ENCODE data around the gene FOXJ3.

Gene FOXJ3

GRCh38 chr1:42179900-42180329, 155.1 kb downstream of the FOXJ3 start:
- Histone ChIP-seq H3K36me3 (ENCODE audit: control insufficient read depth in 2 of 2, insufficient read depth in 1 of 2, low read length in 2 of 2) (peaks cover 0 to 18% of the 10 kb centered on the region in 2 experiments; a peak in 1 of 3 replicates), H3K4me1 (ENCODE audit: control insufficient read depth, insufficient read depth, low read length) (peaks cover 18% of the 10 kb centered on the region), H3K4me3 (ENCODE audit: low read depth, low read length) (no peak overlapping the region), H3K9me3 (ENCODE audit: control insufficient read depth, insufficient read depth, low read depth, low read length) (no peaks in the 10 kb centered on the region), H3K27ac (ENCODE audit: extremely low read depth, low read depth, low read length) (no peak overlapping the region)
- ChIA-PET POLR2A (no interaction called here), CTCF (no interaction called here)
- TF ChIP-seq PBX3 (CRISPR knock-in tag; IDR thresholded peaks at IDR 0.05), result no peak
- TF ChIP-seq ZSCAN18 (tag by site-specific recombination; IDR thresholded peaks at IDR 0.05), result no peak
- peak; percentile 23; the same call in 1 of the 2 replicates for TF ChIP-seq WT1 (tag by site-specific recombination; IDR thresholded peaks at IDR 0.05)
- TF ChIP-seq, protein P1, sequence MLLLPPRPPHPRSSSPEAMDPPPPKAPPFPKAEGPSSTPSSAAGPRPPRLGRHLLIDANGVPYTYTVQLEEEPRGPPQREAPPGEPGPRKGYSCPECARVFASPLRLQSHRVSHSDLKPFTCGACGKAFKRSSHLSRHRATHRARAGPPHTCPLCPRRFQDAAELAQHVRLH (tag by site-specific recombination; IDR thresholded peaks at IDR 0.05), result peak; percentile 90
- TF ChIP-seq FEZF1 (tag by site-specific recombination; IDR thresholded peaks at IDR 0.05), result peak; percentile 98
- 0 out of 2 replicates have a peak, but pooled peaks have one; percentile 47 for TF ChIP-seq ZNF561 (tag by site-specific recombination; IDR thresholded peaks at IDR 0.05; ENCODE audit: borderline replicate concordance)
- TF ChIP-seq ZNF768 (tag by site-specific recombination; IDR thresholded peaks at IDR 0.05), result no peak
- no peak; the same call in 1 of the 2 replicates for TF ChIP-seq ZNF169 (tag by site-specific recombination; IDR thresholded peaks at IDR 0.05)
- no peak for TF ChIP-seq ZNF292 (tag by site-specific recombination; IDR thresholded peaks at IDR 0.05; ENCODE audit: borderline replicate concordance, low read depth)
- TF ChIP-seq, protein P2, sequence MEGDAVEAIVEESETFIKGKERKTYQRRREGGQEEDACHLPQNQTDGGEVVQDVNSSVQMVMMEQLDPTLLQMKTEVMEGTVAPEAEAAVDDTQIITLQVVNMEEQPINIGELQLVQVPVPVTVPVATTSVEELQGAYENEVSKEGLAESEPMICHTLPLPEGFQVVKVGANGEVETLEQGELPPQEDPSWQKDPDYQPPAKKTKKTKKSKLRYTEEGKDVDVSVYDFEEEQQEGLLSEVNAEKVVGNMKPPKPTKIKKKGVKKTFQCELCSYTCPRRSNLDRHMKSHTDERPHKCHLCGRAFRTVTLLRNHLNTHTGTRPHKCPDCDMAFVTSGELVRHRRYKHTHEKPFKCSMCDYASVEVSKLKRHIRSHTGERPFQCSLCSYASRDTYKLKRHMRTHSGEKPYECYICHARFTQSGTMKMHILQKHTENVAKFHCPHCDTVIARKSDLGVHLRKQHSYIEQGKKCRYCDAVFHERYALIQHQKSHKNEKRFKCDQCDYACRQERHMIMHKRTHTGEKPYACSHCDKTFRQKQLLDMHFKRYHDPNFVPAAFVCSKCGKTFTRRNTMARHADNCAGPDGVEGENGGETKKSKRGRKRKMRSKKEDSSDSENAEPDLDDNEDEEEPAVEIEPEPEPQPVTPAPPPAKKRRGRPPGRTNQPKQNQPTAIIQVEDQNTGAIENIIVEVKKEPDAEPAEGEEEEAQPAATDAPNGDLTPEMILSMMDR (tag by site-specific recombination; IDR thresholded peaks at IDR 0.05), result no peak
- TF ChIP-seq ZBTB48 (tag by site-specific recombination; IDR thresholded peaks at IDR 0.05), result 0 out of 2 replicates have a peak, but pooled peaks have one; percentile 24
- peak; percentile 29; the same call in 1 of the 2 replicates for TF ChIP-seq ZNF184 (tag by site-specific recombination; IDR thresholded peaks at IDR 0.05)
- peak; percentile 92 for TF ChIP-seq OSR2 (tag by site-specific recombination; IDR thresholded peaks at IDR 0.05)
- TF ChIP-seq ZBTB6 (tag by site-specific recombination; IDR thresholded peaks at IDR 0.05), result no peak
- TF ChIP-seq ZNF121 (tag by site-specific recombination; IDR thresholded peaks at IDR 0.05), result no peak; the same call in 1 of the 2 replicates
- TF ChIP-seq ZNF701 (tag by site-specific recombination; IDR thresholded peaks at IDR 0.05), result no peak
- peak; percentile 85; the same call in 1 of the 2 replicates for TF ChIP-seq ZNF664 (tag by site-specific recombination; IDR thresholded peaks at IDR 0.05)
- no peak for TF ChIP-seq ZNF239 (tag by site-specific recombination; IDR thresholded peaks at IDR 0.05)
- TF ChIP-seq, protein P3, sequence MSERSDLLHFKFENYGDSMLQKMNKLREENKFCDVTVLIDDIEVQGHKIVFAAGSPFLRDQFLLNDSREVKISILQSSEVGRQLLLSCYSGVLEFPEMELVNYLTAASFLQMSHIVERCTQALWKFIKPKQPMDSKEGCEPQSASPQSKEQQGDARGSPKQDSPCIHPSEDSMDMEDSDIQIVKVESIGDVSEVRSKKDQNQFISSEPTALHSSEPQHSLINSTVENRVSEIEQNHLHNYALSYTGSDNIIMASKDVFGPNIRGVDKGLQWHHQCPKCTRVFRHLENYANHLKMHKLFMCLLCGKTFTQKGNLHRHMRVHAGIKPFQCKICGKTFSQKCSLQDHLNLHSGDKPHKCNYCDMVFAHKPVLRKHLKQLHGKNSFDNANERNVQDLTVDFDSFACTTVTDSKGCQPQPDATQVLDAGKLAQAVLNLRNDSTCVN (tag by site-specific recombination; optimal IDR thresholded peaks at IDR 0.05), result no peak
- no peak for TF ChIP-seq ZNF473 (tag by site-specific recombination; IDR thresholded peaks at IDR 0.05)
- peak; percentile 90 for TF ChIP-seq PRDM4 (tag by site-specific recombination; IDR thresholded peaks at IDR 0.05)
- TF ChIP-seq KLF7 (tag by site-specific recombination; IDR thresholded peaks at IDR 0.05; ENCODE audit: borderline replicate concordance), result no peak
- TF ChIP-seq ZNF274 (IDR thresholded peaks at IDR 0.05; ENCODE audit: low read length), result no peak
- no peak for TF ChIP-seq ZNF274 (tag by site-specific recombination; IDR thresholded peaks at IDR 0.05; ENCODE audit: borderline replicate concordance)
- TF ChIP-seq, protein P4, sequence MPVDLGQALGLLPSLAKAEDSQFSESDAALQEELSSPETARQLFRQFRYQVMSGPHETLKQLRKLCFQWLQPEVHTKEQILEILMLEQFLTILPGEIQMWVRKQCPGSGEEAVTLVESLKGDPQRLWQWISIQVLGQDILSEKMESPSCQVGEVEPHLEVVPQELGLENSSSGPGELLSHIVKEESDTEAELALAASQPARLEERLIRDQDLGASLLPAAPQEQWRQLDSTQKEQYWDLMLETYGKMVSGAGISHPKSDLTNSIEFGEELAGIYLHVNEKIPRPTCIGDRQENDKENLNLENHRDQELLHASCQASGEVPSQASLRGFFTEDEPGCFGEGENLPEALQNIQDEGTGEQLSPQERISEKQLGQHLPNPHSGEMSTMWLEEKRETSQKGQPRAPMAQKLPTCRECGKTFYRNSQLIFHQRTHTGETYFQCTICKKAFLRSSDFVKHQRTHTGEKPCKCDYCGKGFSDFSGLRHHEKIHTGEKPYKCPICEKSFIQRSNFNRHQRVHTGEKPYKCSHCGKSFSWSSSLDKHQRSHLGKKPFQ (tag by site-specific recombination; IDR thresholded peaks at IDR 0.05), result peak; percentile 81
- TF ChIP-seq ZNF16 (tag by site-specific recombination; IDR thresholded peaks at IDR 0.05; ENCODE audit: low read depth), result no peak

Measured in HEK293 (cell line).